CD14-positive monocyte (primary cell): ENCODE data around the gene CDK7. TPM values are rescaled to one million over a fixed set of nuclear protein-coding genes. Genes with fewer than 3 reads are reported as not detected.

Experiments
- DNase-seq, 3 donors: peaks; one replicate each; pipeline ENCODE4 v3.0.0-alpha.2; 2011 to 2022
- H2AFZ ChIP-seq: 2 replicates; pipeline ENCODE4 v1.6.0; 2012; ENCODE audit warnings: mild to moderate bottlenecking, low read depth, low read length, inconsistent platforms; ENCODE audit not compliant: insufficient read depth, poor library complexity, severe bottlenecking
- H3K27ac ChIP-seq, 2 donors: 1 replicate in 1 of 2; 2 replicates in 1 of 2; pipeline ENCODE4 v1.5.1; 2012 to 2013; ENCODE audit warnings: low read length in 2 of 2, control low read depth in 1 of 2, inconsistent platforms in 1 of 2, low read depth in 1 of 2, mild to moderate bottlenecking in 1 of 2
- H3K27me3 ChIP-seq, 2 donors: one replicate each; pipeline versions ENCODE4 v1.6.0 to v1.6.1; 2011 to 2013; ENCODE audit warnings: low read length in 2 of 2; ENCODE audit not compliant: control insufficient read depth in 2 of 2, insufficient read depth in 2 of 2
- H3K36me3 ChIP-seq, 2 donors: replicated peaks in 1 of 2; 1 replicate in 1 of 2; 2 replicates in 1 of 2; pipeline versions ENCODE4 v1.5.1 to v1.6.1; 2012 to 2013; ENCODE audit warnings: low read length in 2 of 2, control low read depth in 1 of 2, inconsistent platforms in 1 of 2, mild to moderate bottlenecking in 1 of 2; ENCODE audit not compliant: insufficient read depth in 2 of 2, control insufficient read depth in 1 of 2
- H3K4me1 ChIP-seq, 2 donors: 1 replicate in 1 of 2; 2 replicates in 1 of 2; pipeline versions ENCODE4 v1.5.1 to v1.6.1; 2012 to 2013; ENCODE audit warnings: low read length in 2 of 2, control low read depth in 1 of 2, inconsistent platforms in 1 of 2, mild to moderate bottlenecking in 1 of 2, moderate library complexity in 1 of 2; ENCODE audit not compliant: insufficient read depth in 2 of 2, control insufficient read depth in 1 of 2
- H3K4me2 ChIP-seq: replicated peaks from 2 replicates; pipeline ENCODE3; 2012; ENCODE audit warnings: low read length, moderate library complexity, mild to moderate bottlenecking; ENCODE audit not compliant: poor library complexity, severe bottlenecking; ENCODE audit errors: extremely low read depth
- H3K4me3 ChIP-seq, 3 experiments: fragments of 200-600 bp in 1 of 3; sonication (generic) in 1 of 3; replicated peaks in 1 of 3; 1 replicate in 2 of 3; 2 replicates in 1 of 3; pipeline ENCODE4 v1.5.1; 2011 to 2013; ENCODE audit warnings: low read length in 3 of 3, mild to moderate bottlenecking in 3 of 3, control low read depth in 2 of 3, low read depth in 2 of 3, inconsistent platforms in 1 of 3, moderate library complexity in 1 of 3
- H3K79me2 ChIP-seq: 2 replicates; pipeline ENCODE4 v1.6.0; 2012; ENCODE audit warnings: mild to moderate bottlenecking, control low read depth, inconsistent platforms, low read length, moderate library complexity; ENCODE audit not compliant: insufficient read depth
- H3K9ac ChIP-seq: 2 replicates; pipeline ENCODE4 v1.6.0; 2017; ENCODE audit warnings: low read length, mild to moderate bottlenecking; ENCODE audit not compliant: insufficient read depth, poor library complexity, severe bottlenecking
- H3K9me3 ChIP-seq, 2 donors: replicated peaks in 1 of 2; 1 replicate in 1 of 2; 2 replicates in 1 of 2; pipeline versions ENCODE4 v1.5.1 to v1.6.1; 2012 to 2013; ENCODE audit warnings: low read length in 2 of 2, control low read depth in 1 of 2; ENCODE audit not compliant: control insufficient read depth in 1 of 2, insufficient read depth in 1 of 2
- H4K20me1 ChIP-seq: 2 replicates; pipeline ENCODE4 v1.6.0; 2012; ENCODE audit warnings: mild to moderate bottlenecking, low read length, control low read depth, moderate library complexity; ENCODE audit not compliant: insufficient read depth
- H3K27ac Mint-ChIP-seq, 7 donors: one replicate each; pipeline ENCODE4 v1.8.0; 2020; ENCODE audit warnings: mild to moderate bottlenecking in 7 of 7, mixed read lengths in 7 of 7, moderate library complexity in 6 of 7, inconsistent platforms in 2 of 7
- H3K27me3 Mint-ChIP-seq, 3 donors: one replicate each; pipeline ENCODE4 v1.8.0; 2021 to 2022; ENCODE audit warnings: low read depth in 3 of 3, mild to moderate bottlenecking in 3 of 3, mixed read lengths in 3 of 3, moderate library complexity in 3 of 3, inconsistent platforms in 1 of 3
- H3K36me3 Mint-ChIP-seq, 2 donors: one replicate each; pipeline ENCODE4 v1.8.0; 2020; ENCODE audit warnings: mixed read lengths in 2 of 2, inconsistent platforms in 1 of 2, mild to moderate bottlenecking in 1 of 2
- H3K4me1 Mint-ChIP-seq: one replicate; pipeline ENCODE4 v1.8.0; 2020; ENCODE audit warnings: mild to moderate bottlenecking, mixed read lengths
- H3K4me3 Mint-ChIP-seq, 2 donors: one replicate each; pipeline ENCODE4 v1.8.0; 2020; ENCODE audit warnings: mild to moderate bottlenecking in 2 of 2, mixed read lengths in 2 of 2, moderate library complexity in 1 of 2
- H3K9me3 Mint-ChIP-seq, 7 donors: one replicate each; pipeline ENCODE4 v1.8.0; 2020 to 2022; ENCODE audit warnings: mixed read lengths in 7 of 7, mild to moderate bottlenecking in 6 of 7, moderate library complexity in 6 of 7, inconsistent platforms in 2 of 7
- WGBS: methylation state at CpG from one replicate; pipeline ENCODE4 v1.1.5; 2013; ENCODE audit warnings: missing lambda C conversion rate; ENCODE audit not compliant: insufficient coverage; 5-methylcytosine and 5-hydroxymethylcytosine counted together
- intact Hi-C, 2 donors: fragments of 100-400 bp; cut with micrococcal nuclease; formaldehyde crosslinking; loops; one replicate each; pipeline versions ENCODE4 v1.15.0 to v1.15.1; 2023
- polyA plus RNA-seq, 3 donors: library from polyadenylated mRNA; depleted of rRNA in 1 of 3; unstranded in 2 of 3; stranded (reverse) in 1 of 3; fragments of 300-500 nt in 2 of 3; fragments of >200 nt in 1 of 3; fragmentation: Illumina TruSeq in 2 of 3; gene quantifications; 1 replicate in 2 of 3; 2 replicates in 1 of 3; pipeline ENCODE4 v1.2.3, GENCODE V29; 2012 to 2021
- TF ChIP-seq, protein P1 (sequence below): fragments of 200-600 bp; IDR thresholded peaks from one replicate; pipeline ENCODE4 v1.8.0; 2022; ENCODE audit warnings: antibody characterized with exemption, mild to moderate bottlenecking

CDK7 gene
- polyA plus RNA-seq, 3 donors: 12.4 to 20.4 (median 14.4) TPM

DNA sequence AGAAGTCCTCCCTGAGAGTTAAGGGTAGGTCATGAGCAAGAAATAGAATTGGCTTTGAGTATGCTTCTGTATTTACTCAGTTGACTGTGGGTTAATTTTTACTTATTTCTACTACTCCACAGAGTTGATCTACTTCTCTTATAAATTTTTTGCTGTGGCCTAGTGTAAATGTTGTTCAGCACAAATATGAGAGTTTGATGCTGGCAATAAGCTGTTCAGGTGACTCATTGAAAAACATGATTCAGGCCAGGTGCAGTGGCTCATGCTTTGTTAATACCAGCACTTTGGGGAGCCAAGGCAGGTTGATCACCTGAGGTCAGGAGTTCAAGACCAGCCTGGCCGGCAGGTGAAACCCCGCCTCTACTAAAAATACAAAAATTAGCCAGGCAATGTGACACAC is 4.5 kb upstream of the CDK7 start:
- Histone ChIP-seq H3K79me2 (peaks cover 10% of the 10 kb centered on the region), H4K20me1 (no peaks in the 10 kb centered on the region), H3K9me3 (no peaks in the 10 kb centered on the region), H3K27me3 (no peaks in the 10 kb centered on the region), H3K4me1 (peaks cover under 1 to 1% of the 10 kb centered on the region in 2 donors), H3K4me3 (no peak overlapping the region), H3K36me3 (peaks cover 33 to 38% of the 10 kb centered on the region in 2 donors), H3K9ac (no peak overlapping the region), H3K4me2 (no peak overlapping the region), H2AFZ (no peak overlapping the region), H3K27ac (no peak overlapping the region)
- Mint-ChIP-seq H3K4me3 (no peak overlapping the region), H3K27me3 (no peaks in the 10 kb centered on the region), H3K27ac (peak overlapping the region in 1 of 7 donors; percentile 26), H3K4me1 (peaks cover 6% of the 10 kb centered on the region), H3K9me3 (no peaks in the 10 kb centered on the region), H3K36me3 (peaks cover 23 to 42% of the 10 kb centered on the region in 2 donors)
- intact Hi-C loops: loop anchor here (5.0 to 10.0 kb wide), 3 partner anchors 105 to 138 kb away; partner anchors contain the start of genes AK6 (in 1 of the 2), CCDC125 (in 1 of the 2), RAD17 (in 1 of the 2) and SLC30A5 (in 1 of the 2)
- TF ChIP-seq, protein P1, sequence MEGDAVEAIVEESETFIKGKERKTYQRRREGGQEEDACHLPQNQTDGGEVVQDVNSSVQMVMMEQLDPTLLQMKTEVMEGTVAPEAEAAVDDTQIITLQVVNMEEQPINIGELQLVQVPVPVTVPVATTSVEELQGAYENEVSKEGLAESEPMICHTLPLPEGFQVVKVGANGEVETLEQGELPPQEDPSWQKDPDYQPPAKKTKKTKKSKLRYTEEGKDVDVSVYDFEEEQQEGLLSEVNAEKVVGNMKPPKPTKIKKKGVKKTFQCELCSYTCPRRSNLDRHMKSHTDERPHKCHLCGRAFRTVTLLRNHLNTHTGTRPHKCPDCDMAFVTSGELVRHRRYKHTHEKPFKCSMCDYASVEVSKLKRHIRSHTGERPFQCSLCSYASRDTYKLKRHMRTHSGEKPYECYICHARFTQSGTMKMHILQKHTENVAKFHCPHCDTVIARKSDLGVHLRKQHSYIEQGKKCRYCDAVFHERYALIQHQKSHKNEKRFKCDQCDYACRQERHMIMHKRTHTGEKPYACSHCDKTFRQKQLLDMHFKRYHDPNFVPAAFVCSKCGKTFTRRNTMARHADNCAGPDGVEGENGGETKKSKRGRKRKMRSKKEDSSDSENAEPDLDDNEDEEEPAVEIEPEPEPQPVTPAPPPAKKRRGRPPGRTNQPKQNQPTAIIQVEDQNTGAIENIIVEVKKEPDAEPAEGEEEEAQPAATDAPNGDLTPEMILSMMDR: no peak
- DNase-seq: no peak
- WGBS: 94% methylated on average over 2 of the region's 2 CpGs

- Mint-ChIP-seq H3K4me3 (no peak overlapping the region), H3K27ac (no peak overlapping the region), H3K9me3 (no peaks in the 10 kb centered on the region), H3K27me3 (no peaks in the 10 kb centered on the region), H3K4me1 (peaks cover 14% of the 10 kb centered on the region), H3K36me3 (peaks cover 22 to 32% of the 10 kb centered on the region in 2 donors)
- intact Hi-C loops: loop anchor here (5.0 to 10.0 kb wide), 3 partner anchors 104 to 139 kb away; partner anchors contain the start of genes AK6 (in 1 of the 2), CCDC125 (in 1 of the 2), RAD17 (in 1 of the 2) and SLC30A5 (in 1 of the 2)
- H3K4me3 ChIP-seq: no peak overlapping the region
- H3K79me2 ChIP-seq: peaks cover 16% of the 10 kb centered on the region
- WGBS: 98% methylated on average over 5 of the region's 6 CpGs
- H3K4me2 ChIP-seq: no peak overlapping the region
- no peaks in the 10 kb centered on the region for H4K20me1 ChIP-seq
- H3K4me1 ChIP-seq: peaks cover 11 to 12% of the 10 kb centered on the region in 2 donors
- TF ChIP-seq, protein P1: no peak
- no peaks in the 10 kb centered on the region for H3K27me3 ChIP-seq
- H3K9ac ChIP-seq: no peak overlapping the region
- no peak overlapping the region for H3K27ac ChIP-seq
- no peak for DNase-seq
- no peak overlapping the region for H2AFZ ChIP-seq
- peaks cover 31 to 34% of the 10 kb centered on the region in 2 donors for H3K36me3 ChIP-seq
- no peaks in the 10 kb centered on the region for H3K9me3 ChIP-seq
Observed at GRCh38 chr5:69231281-69231680, 3.4 kb upstream of the CDK7 start.
